ENCODE data around the gene EVC.

DNA sequence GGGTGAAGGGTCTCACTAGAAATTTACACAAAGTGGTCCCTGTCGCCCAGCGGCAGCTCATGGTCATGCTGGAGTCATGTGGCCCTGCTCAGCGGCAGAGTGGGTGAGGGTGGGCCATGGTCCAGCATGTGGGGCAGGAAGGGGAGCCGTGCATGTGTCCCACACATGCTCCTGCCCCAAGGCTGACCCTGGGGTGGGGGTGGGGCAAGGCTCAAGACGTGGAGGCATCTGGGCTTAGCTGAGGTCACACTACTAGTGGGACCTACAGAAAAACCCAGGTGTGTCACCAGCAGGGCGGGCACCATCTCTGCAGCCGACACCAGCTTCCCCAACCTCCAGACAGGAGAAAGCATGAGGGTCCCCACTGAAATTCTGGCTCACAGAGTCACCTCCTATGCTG lies 42.4 kb downstream of the EVC start:
- TF ChIP-seq CEBPB (IDR thresholded peaks at IDR 0.05; ENCODE audit: low read depth, low read length) (no peak), POLR2A (IDR thresholded peaks at IDR 0.05; ENCODE audit: low read depth, low read length) (no peak), FOS (IDR thresholded peaks at IDR 0.05; ENCODE audit: low read depth, low read length) (no peak), SMC3 (IDR thresholded peaks at IDR 0.05; ENCODE audit: low read depth, low read length) (no peak), CHD1 (IDR thresholded peaks at IDR 0.05; ENCODE audit: low read depth, low read length) (no peak), MAFK (IDR thresholded peaks at IDR 0.05; ENCODE audit: low read depth, low read length) (no peak), MAZ (IDR thresholded peaks at IDR 0.05; ENCODE audit: borderline replicate concordance, low read depth, low read length) (no peak), NFE2L2 (IDR thresholded peaks at IDR 0.05; ENCODE audit: low read depth, low read length) (no peak), RCOR1 (IDR thresholded peaks at IDR 0.05; ENCODE audit: insufficient replicate concordance, low read length) (no peak), RFX5 (IDR thresholded peaks at IDR 0.05; ENCODE audit: low read depth, low read length) (no peak), RAD21 (IDR thresholded peaks at IDR 0.05; ENCODE audit: low read length) (no peak)
- TF ChIP-seq, protein P1, sequence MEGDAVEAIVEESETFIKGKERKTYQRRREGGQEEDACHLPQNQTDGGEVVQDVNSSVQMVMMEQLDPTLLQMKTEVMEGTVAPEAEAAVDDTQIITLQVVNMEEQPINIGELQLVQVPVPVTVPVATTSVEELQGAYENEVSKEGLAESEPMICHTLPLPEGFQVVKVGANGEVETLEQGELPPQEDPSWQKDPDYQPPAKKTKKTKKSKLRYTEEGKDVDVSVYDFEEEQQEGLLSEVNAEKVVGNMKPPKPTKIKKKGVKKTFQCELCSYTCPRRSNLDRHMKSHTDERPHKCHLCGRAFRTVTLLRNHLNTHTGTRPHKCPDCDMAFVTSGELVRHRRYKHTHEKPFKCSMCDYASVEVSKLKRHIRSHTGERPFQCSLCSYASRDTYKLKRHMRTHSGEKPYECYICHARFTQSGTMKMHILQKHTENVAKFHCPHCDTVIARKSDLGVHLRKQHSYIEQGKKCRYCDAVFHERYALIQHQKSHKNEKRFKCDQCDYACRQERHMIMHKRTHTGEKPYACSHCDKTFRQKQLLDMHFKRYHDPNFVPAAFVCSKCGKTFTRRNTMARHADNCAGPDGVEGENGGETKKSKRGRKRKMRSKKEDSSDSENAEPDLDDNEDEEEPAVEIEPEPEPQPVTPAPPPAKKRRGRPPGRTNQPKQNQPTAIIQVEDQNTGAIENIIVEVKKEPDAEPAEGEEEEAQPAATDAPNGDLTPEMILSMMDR (conservative IDR thresholded peaks at IDR 0.05; ENCODE audit: low read depth, low read length) = no peak
- TF ChIP-seq, protein P2, sequence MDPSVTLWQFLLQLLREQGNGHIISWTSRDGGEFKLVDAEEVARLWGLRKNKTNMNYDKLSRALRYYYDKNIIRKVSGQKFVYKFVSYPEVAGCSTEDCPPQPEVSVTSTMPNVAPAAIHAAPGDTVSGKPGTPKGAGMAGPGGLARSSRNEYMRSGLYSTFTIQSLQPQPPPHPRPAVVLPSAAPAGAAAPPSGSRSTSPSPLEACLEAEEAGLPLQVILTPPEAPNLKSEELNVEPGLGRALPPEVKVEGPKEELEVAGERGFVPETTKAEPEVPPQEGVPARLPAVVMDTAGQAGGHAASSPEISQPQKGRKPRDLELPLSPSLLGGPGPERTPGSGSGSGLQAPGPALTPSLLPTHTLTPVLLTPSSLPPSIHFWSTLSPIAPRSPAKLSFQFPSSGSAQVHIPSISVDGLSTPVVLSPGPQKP (IDR thresholded peaks at IDR 0.05; ENCODE audit: borderline replicate concordance, low read depth, low read length) = no peak
- TF ChIP-seq, protein P3, sequence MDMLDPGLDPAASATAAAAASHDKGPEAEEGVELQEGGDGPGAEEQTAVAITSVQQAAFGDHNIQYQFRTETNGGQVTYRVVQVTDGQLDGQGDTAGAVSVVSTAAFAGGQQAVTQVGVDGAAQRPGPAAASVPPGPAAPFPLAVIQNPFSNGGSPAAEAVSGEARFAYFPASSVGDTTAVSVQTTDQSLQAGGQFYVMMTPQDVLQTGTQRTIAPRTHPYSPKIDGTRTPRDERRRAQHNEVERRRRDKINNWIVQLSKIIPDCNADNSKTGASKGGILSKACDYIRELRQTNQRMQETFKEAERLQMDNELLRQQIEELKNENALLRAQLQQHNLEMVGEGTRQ (IDR thresholded peaks at IDR 0.05; ENCODE audit: low read depth, low read length) = no peak

All from IMR-90 (cell line).